HG02763 (cell line): ENCODE measurements around the gene SLC26A11.
A peak's percentile ranks its signal among the peaks of the same experiment; 100 is the strongest.
"Not testable (repeated sequence)": the region's sequence is repeated elsewhere in the genome, so short reads cannot be mapped to it uniquely, and the experiment has no call there.

Experiments
- ATAC-seq: cut with Tn5 transposase; IDR thresholded peaks from one replicate; pipeline ENCODE4 v1.9.1; 2021; ENCODE audit warnings: mild to moderate bottlenecking, moderate library complexity; ENCODE audit not compliant: unreplicated experiment

SLC26A11 gene

DNA sequence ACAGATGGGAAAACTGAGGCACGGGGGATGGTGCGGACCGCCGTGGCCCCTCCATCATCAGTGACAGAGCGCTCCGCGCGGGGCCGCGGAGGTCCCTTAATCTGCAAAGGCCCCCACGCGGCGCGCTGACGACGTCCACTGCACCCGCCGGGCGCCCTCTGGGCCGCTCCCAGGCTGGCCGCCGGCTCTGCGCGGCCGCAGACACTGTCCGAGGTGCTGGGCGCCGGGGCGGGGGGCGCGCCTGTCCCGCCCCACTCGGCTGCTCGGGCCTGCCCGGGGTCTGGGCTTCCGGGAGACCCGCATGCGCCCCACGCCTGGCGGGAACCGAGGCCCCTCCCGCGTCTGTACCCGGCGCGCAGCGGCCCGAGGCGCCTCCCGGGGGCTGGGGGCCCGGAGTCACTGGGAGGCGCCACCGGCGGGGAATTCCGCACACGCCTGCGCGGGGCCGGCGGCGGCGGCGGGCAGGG is 39.9 kb downstream of the SLC26A11 start:
- ATAC-seq, result peak; percentile 39

- ATAC-seq, result peak; percentile 36
These were observed 40.5 kb downstream of the SLC26A11 start, which contains the start of gene RNF213 for GRCh38 chr17:80260791-80261158. Gene RNF213 (plus strand): TSS chr17:80260852. CDS start chr17:80263682, 2,830 bp downstream.

DNA sequence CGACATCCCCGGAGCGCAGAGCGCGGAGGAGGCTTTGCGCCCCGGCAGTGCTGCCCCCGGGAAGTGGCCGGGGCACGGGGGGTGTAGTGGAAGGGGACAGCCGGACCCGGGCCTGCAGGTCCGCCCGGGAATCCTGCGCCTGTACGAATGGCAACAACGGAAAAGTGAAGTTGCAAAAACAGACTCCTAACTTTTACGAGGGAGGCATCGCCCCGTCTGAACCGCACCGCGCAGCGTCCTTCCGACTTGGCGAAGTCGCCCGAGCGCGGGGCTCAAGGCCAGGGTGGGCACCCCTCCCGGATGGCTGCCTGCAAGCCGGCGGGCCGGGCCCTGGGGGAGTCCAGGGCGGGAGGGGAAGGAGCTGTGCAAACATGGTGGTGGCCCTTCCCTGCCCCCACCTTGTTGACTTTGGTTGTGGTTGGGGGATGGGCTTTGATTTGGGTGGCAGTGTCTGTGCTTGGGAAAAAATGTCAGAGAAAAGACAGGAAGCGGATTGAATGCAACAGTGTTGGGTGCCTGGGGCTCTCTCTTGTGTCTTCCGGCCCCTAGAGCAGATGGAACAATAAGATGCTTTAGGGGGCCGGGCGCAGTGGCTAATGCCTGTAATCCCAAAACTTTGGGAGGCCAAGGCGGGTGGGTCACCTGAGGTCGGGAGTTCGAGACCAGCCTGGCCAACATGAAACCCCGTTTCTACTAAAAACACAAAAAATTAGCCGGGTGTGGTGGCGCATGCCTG is 41.1 kb downstream of the SLC26A11 start:
- no peak for ATAC-seq

DNA sequence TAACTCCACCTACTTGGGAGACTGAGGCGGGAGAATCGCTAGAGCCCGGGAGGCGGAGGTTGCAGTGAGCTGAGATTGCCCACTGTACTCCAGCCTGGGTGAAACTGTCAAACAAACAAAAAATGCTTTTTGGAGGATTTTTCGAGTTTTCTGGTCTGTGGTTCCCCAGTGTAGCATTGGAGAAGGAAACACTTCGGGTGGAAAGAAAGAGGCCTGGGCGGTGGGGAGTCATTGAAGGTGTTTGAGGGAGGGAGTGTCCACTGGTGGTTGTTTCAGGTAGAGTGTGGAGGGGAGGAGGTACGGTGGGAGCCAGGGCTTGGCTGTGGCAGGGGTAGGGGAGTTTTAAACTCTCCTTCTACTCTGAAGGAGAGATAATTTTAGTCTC is 41.7 kb downstream of the SLC26A11 start:
- no peak for ATAC-seq

- ATAC-seq, result no peak
These were observed 42.1 kb downstream of the SLC26A11 start for GRCh38 chr17:80262291-80262690.

- ATAC-seq, result no peak
These were observed 42.6 kb downstream of the SLC26A11 start for GRCh38 chr17:80262775-80263244.

GRCh38 chr17:80263253-80264204 is 43.3 kb downstream of the SLC26A11 start:
- peak; percentile 39 for ATAC-seq

DNA sequence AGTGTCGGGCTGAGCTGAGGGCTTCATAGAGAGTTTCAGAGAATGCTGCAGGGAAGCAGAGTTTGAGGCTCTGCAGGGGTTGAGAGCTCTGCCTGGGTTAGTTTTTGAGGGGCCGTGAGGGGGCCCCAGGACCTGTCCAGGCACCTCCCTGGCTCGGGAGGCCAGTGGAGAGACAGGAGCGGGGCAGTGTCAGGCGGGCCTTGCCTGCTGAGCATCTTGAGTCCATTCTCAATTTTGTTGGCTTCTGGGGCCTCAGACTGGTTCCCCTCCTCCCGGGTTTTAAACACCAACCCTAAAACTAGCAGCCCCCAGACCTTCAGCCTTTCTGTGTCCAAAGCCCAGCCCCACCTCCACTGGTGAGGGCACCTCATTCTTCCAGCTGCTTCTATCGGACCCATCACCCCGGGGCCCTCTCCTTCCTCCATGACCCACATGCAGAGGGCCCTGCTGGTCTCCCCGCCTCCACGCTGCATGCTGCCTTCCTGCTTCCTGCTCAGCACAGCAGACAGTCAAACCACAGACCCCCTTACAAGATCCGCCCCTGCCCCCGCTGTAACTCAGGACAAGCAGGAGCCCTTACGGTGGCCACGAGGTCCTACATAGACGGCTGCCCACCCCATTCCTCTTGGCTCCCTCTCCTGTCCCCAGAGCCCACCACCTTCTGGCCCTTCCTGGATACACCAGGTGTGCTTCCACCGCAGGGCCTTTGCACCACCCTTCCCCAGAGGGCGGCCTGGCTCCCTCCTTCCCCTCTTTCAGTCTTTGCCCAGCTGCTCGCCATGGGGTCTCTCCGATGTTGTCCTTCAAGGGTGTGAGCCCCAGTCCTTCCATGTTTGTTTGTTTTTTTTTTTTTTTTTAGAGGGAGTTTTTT is 44.2 kb downstream of the SLC26A11 start:
- ATAC-seq, result no peak

DNA sequence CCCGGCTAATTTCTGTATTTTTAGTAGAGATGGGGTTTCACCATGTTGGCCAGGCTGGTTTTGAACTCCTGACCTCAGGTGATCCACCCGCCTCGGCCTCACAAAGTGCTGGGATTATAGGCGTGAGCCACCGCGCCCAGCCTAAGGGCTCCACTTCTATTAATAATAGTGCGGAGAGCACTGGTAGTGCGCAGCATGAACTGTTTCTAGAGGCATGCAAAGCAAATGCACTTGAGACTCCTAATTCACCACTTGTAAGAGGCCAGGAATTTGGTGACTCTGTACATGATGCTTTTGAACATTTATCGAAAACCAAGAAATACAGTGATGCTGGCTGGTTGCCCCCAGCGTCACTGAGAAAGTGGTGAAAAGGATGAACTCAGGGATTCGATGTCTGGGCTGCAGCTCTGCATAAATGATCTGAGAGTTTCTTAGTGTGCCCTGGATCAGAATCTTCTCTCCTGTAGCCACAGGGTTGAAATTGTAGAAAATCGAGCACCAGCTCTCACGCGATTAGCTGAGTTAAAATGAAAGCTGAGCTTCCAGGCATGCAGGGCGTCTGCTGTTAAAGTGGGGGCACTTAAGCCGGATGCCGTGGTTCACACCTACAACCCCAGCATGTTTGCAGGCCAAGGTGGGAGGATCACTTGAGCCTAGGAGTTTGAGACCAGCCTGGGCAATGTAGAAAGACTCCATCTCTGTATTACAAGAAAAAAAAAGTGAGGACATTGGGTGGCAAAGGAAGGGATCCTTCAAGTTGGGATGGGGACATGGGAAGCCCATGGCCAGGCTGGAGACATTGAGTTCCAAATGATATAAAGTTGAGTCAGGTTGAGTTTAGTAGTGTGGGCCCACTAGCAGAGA is 45.2 kb downstream of the SLC26A11 start:
- ATAC-seq, result no peak

DNA sequence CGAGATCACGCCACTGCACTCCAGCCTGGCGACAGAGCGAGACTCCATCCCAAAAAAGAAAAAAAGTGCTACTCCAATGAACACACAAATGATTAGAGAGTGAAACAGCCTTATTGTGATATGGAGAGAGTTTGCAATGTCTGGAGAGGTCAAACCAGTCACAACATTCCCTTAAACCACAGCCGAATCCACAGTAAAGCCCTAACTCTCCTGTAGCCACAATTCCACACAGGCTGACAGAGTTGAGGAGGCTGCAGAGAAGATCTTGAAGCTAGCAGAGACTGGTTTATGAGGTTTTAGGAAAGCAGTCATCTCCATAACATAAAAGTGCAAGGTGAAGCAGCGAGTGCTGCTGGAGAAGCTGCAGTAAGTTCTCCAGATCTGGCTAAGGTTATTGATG is 47.2 kb downstream of the SLC26A11 start:
- no peak for ATAC-seq

- no peak for ATAC-seq
These were observed 48.2 kb downstream of the SLC26A11 start for GRCh38 chr17:80268427-80268826.

GRCh38 chr17:80269405-80269807 is 49.2 kb downstream of the SLC26A11 start:
- ATAC-seq, result no peak

- no peak for ATAC-seq
These were observed 49.9 kb downstream of the SLC26A11 start for GRCh38 chr17:80270104-80270503.

DNA sequence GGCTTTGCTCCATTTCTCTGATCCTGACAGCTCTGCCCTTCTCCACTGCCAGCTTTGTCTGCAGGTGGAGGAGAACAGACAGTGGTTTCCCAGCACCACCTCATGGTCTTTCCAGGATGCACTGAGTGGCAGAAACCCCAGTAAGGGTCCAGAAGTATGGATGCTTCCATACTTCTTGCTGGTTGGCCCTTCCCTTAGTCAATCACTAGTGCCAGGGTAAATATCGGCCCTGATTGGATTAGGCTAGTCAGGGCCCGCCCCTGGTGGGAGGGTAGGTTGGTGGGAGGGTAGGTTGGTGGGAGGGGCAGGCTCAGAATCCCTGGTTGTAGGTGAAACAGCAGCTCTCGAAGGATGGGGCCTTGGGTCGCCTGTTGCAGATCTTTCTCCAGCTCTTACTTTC is 50.6 kb downstream of the SLC26A11 start:
- ATAC-seq, result no peak

- no peak for ATAC-seq
These were observed 52.1 kb downstream of the SLC26A11 start for GRCh38 chr17:80272366-80272765.

DNA sequence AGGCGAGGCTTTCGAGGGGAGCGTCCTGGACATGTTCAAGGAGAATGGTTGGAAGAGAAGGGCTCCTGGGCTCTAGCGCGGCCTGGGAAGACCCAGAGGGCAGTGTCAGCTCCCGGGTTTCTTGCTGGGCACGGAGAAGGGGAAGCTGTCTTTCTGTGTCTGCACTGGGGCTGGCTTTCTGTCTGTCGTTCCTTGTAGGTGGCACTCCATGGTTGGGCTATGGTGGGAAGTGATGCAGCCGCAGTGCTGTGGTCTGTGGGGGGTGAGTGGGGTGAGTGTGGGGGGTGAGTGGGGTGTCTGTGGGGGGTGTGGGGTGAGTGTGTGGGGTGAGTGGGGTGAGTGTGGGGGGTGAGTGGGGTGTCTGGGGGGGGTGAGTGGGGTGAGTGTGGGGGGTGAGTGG is 54.1 kb downstream of the SLC26A11 start:
- no peak for ATAC-seq

- no peak for ATAC-seq
These were observed 54.7 kb downstream of the SLC26A11 start for GRCh38 chr17:80274871-80275449.

GRCh38 chr17:80275857-80276256 is 55.6 kb downstream of the SLC26A11 start:
- ATAC-seq, result not testable (repeated sequence)
